HG02763 (cell line): ENCODE data around the gene UBAP1.
"Not testable (repeated sequence)": the region's sequence is repeated elsewhere in the genome, so short reads cannot be mapped to it uniquely, and the experiment has no call there.

ENCODE experiments used
- ATAC-seq: cut with Tn5 transposase; IDR thresholded peaks from one replicate; pipeline ENCODE4 v1.9.1; 2021; ENCODE audit warnings: mild to moderate bottlenecking, moderate library complexity; ENCODE audit not compliant: unreplicated experiment

UBAP1 gene

DNA sequence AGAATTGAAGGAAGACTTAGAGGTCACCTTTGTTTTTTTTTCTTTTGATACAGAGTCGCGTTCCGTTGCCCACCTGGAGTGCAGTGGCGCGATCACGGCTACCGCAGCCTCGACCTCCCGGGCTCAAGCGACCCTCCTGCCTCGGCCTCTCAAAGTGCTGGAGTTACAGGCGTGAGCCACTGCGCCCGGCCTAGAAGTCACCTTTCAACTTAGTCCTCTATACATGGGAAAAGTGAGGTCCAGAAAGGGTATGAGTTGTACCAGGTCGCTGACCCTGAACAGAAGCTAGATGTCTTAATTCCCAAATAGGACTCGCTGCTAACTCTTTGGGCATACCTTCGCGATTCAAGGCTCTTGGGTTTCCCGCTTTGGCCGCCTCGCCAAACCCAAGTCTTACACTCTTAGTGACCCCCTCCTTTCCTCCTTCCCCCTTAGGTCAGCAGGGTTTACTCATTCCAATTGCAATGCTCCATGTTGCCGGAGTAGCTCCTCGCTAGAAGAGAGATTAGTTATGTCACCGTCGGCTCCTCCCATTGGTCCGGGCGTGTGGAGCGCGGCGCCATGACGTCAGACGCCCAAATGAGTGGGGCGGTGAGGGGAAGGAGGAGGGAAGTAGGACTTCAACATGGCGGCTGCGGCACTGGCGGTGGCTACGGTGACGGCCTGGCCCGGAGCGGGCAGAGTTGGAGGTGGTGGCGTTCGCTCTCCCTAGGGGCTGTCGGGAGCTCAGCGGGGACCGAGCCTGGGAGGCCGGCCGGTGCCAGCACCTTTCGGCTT, at the start of gene UBAP1:
TSS of gene UBAP1 (plus strand) at position 608 of the 777 bp plus-strand sequence. CDS start 41,872 bp downstream, outside the sequence.
- ATAC-seq = peak; percentile 99

DNA sequence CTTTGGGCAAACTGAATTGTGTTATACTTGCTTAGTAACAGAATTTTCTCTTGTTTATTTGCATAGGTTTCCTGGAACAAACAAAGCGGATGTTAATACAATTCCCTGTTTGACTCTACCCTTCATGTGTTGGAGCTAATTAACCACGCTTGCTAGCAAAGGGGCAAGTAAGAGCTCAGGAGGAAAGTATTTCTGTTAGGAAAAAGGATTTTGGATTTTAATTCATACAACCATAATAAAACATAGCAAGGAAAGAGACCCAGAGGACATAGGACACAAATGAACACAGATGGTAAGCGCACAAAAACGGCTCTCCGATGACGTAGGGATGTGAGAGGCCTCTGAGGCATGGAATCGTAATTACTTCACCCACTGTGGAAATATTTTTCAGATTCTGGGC, 47.3 kb upstream of the UBAP1 start:
- ATAC-seq = no peak

DNA sequence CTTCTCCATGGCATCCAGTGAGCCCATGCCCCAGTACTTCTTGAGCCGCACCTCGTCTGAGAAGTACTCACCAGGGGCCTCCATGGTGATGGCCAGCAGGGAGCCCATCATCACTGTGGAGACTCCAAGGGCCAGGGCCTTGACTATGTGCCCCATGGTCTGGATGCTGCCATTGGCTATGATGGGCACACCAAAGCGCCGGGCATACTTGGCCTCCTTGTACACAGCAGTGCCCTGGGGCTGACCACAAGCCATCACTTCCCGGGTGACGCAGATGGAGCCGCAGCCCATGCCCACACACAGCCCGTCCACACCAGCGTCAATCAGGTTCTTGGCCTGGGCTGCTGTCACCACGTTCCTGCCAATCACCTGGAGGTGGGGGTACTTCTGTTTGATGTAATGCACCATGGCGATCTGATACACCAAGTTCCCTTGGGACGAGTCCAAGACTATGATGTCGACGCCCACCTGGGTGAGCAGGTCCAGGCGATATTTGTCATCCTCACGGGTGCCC, 45.4 kb upstream of the UBAP1 start:
- no peak for ATAC-seq

DNA sequence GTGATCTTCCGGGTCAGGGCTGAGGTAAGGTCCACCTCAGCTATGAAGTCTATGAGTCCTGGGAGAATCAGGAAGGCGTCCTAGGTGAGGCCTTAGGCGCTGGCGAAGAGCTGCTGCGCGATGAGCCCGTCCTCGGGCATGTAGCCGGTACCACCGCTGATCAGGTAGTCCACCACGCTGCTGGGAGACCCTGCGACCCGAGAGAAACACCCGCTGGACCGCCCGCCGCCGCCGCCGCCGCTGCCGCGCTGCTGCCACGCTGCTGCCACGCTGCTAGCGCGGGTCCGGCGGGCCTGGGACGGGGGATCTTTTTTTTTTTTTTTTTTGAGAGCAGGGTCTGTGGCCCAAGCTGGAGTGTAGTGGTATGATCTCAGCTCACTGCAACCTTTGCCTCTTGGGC, 44.3 kb upstream of the UBAP1 start:
- no peak for ATAC-seq

DNA sequence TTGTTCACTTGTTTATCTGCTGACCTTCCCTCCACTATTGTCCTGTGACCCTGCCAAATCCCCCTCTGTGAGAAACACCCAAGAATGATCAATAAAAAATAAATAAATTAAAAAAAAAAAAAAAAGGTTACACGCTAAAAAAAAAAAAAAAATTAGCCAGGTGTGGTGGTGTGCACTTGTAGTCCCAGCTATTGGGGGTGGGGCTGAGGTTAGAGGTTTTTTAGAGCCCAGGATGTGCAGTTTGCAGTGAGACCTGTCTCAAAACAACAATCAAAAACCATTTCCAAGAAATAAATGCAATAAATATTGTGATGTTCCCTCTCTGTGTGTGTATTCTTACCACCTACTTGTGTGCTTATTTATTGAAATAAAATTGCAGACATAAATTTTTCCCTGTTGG, 40.2 kb upstream of the UBAP1 start:
- not testable (repeated sequence) for ATAC-seq

DNA sequence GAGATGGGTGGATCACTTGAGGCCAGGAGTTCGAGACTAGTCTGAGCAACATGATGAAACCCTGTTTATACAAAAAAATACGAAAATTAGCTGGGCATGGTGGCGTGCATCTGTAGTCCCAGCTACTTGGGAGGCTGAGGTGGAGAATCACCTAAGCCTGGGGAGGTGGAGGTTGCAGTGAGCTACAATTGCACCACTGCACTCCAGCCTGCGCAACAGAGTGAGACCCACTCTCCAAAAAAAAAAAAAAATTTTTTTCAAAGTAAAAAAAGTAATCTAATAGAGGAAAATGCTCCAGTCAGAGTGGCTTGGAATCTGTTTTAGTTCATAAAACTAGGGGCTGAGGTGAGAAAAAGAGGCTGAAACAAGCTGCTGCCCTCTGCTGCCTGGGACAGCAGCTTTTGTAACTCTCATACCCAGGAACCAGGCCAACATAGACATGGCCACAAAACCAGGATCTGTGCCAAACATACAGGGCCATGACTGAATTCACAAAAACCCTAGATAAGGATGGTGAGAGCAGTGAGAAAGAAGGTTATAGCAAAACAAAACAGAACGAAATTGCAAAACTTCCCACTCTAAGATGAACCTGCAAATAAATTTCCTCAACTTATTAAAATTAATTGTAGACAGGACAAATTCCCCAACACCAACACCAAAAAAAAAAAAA, 39.2 kb upstream of the UBAP1 start:
- ATAC-seq = no peak

DNA sequence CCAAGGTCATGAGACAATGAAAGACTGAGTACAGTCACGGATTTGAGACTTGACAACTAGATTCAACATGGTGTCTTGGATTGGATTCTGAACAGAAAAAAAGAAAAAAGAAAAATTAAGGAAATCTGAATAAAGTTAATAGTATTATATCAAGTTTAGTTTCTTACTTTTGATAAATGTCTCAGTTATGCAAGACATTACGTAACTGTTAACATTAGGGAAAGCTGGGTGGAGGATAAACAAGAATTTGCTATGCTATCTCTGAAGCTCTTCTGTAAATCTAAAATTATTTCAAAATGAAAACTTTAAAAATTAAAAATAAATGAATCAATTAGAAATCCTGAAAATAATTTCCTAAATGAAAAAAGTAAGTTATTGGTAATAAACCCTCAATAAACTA, 38.0 kb upstream of the UBAP1 start:
- no peak for ATAC-seq

DNA sequence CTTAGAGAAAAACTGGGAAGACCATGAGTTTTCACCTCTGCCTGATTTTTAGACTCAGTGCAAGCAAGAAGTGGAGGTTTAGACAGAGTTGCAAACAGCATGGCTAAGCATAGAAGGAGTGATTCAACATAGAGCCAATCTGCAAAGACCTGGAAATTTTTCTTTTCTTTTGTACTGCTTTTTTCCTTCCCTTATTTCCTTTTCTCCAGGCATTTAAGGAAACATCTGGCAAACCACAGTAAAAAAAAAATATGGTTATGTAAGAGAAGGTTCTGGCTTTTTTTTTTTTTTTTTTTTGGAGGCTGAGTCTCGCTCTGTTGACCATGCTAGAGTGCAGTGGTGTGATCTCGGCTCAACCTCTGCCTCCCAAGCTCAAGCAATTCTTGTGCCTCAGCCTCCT, 35.7 kb upstream of the UBAP1 start:
- ATAC-seq = no peak

DNA sequence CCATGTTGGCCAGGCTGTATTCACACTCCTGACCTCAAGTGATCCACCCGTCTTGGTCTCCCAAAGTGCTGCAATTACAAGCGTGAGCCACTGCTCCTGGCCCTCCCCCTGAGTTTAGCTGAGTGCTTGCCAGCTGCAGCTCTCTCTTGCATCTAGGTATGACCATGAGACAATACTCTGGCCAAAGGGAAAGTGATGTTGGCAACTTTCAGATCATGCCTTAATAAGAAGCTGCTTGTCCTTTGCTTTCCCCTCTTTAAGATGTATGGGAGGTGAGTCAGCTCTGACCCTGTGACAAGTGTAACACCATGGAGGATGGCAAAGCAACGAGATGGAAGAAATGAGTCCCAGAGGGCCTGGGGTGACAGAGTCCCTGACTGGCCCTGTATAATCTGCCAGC, 33.7 kb upstream of the UBAP1 start:
- no peak for ATAC-seq

DNA sequence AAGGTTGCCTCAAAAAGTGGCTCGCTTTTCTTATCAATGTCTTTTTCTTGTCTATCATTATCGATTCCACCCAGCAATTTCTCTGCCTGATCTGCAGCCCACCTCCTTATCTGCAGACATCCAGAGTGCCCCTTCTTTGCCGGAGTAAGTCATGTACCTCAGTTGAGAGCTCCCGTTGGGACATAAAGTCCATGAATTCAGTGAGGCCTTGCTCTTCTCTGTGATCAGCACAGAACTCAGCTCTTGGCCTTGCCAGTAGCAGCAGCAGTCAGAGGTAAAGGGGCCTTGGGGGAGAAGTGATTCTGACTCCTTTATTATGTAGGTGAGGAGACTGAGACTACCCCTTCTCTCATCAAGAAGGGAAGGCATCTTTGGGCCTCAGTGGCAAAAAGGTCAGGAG, 27.4 kb upstream of the UBAP1 start:
- no peak for ATAC-seq

DNA sequence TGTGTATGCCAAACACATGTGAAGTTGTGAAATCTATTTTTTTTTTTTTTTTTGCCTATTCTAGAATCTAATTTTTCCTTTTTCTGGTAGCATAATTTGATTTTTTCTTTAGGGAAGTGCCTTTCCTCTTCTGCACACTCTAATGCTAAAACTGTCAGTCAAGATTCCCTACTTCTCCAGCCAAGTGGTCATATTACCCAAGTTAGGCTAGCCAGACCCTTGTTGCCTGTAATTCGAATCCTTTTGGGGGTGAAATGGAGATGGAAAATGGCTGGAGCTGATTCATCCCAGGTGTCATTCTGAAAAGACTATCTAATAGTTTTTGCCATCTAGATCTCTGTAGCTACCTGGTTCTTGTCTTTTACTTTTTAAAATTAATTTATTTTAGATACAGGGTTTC, 24.8 kb upstream of the UBAP1 start:
- ATAC-seq = no peak

DNA sequence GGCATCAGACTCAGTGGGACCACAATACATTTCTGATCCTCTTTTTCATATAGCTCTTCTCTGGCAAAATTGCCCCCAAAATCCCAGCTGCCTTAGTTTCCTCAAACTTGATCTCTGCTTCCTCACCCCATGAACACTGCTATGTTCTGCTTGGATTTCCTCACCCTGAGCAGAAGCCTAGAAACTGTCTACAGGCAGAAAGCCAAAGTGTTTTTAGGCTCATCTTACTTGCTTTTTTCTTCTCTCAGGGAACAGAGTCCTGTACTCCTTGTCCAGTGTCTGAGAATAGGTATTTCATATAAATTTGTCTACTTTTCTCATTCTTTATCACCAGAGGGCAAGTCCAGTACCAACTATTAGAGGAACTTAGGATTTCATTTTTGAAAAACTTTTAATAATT, 21.5 kb upstream of the UBAP1 start:
- no peak for ATAC-seq

DNA sequence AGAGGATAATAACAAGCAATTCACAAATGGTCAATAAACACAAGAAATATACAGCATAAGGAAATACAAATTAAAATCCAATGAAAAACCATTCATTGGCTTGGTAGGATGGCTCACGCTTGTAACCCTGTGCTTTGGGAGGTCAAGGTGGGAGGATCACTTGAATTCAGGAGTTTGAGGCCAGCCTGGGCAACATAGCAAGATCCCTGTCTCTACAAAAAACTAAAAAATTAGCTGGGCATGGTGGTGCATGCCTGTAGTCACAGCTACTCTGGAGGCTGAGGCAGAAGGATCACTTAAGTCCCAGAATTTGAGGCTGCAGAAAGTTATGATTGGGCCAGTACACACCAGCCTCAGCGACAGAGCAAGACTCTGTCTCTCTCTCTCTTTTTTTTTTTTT, 20.9 kb upstream of the UBAP1 start:
- ATAC-seq = no peak

DNA sequence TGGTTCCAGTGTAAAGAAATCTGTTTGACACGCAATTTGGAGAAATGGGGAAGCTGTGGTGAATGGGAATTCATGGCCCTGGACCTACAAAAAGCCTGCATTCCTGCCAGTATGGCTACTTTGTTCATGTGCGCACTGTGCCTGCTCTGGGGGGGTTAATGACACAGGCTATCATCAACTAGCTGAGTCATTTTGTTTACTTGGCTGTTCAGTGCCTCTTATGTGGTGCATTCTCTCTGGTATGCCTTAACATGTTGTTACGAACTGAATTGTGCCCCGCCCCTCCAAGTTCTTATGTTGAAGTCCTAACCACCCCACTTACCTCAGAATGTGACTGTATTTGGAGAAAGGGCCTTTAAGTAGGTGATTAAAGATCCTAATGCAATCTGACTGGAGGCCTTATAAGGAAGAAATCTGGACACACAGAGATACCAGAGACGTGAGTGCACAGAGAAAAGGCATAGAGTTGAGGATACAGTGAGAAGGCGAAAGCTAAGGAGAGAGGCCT, 20.4 kb upstream of the UBAP1 start:
- no peak for ATAC-seq

DNA sequence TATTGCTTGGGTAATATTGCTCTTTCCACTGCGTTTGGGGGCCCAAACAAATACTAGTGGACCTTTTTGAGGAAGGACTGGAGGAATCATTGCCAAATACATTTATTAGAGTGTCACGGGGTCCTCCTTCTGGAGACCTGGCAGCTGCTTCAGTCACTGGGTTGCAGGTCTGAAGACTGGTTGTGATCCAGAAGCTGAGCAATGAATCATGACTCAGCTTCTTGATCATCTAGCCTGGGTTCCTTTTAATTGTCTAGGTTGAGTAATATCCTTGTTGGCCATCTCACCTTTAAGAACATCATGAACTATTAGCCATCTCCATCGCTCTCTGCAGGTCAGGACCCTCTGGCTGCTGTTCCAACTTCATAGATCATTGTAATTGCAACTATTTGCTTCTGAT, 15.4 kb upstream of the UBAP1 start:
- ATAC-seq = no peak

DNA sequence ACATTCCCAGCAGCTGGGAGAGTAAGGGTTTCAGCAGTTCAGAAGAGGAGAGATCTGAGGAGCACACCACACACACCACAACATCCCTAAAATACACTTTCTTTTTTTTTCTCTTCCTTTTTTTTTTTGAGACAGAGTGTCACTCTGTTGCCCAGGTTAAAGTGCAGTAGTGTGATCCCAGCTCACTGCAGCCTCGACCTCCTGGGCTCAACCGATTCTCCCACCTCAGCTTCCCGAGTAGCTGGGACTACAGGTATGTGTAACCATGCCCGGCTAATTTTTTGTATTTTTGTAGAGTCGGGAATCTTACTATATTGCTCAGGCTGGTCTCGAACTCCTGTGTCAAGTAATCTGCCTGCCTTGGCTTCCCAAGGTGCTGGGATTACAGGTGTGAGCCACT, 9.7 kb upstream of the UBAP1 start:
- ATAC-seq = no peak

DNA sequence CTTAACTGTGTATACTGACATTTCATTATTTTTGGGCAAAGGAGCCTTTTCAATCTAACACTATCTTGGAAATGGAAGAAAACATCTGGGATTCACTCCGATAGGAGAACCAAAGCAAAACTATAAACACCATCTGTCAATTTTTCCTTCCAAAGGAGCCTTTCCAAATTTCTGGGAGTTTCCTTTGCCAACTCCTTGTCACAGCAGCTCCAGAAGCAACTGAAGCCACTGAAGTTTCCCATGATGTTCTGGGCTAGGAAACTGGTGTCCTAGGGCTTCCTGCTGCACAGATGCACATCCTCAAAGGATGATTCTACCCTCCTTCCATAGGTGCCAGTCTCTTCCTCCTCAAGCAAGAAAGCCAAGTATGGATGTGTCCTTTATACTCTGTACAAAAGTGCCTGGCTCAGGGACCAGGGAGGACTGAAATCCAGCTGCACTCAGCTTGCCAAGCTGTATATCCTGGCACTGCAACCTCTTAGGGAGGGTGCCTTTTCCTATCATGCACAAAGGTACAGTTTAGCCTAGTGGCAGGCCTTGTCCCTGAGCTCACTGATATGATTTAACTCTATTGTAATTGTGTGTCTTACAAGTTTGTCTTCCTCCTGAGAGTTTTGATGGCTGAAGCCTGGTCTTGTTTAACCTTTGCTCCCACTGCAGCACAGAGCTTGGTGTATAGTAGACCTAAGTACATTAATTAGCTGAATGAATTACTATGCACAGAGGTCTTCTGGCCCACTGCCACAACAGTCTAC, 8.4 kb upstream of the UBAP1 start:
- ATAC-seq = no peak

DNA sequence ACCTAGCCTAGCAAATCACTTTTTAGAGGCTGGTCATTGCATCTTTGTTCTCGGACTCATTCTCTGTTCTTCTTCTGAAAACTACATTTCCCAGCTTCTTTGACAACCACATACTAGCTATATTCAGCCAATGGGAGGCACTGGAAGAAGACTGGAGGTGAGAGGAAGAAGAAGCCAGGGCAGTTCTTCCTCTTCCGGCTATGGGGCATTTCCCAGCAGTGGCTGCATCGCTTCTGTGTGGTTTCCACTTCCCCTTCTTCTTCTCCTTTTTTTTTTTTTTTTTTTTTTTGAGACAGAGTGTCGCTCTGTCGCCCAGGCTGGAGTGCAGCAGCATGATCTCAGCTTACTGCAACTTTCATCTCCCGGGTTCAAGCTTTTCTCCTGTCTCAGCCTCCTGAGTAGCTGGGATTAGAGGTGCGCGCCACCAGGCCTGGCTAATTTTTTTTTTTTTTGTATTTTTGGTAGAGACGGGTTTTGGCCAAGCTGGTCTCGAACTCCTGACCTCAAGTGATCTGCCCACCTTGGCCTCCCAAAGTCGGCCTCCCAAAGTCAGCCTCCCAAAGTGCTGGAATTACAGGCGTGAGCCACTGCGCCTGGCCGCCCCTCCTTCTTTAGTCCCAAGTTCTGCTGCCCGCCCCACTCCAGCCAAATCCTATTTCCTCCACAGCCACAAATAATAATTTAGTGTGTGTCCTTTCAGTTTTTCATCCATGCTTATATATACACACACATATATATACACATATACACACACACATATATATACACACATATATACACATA, 6.9 kb upstream of the UBAP1 start:
- ATAC-seq = no peak

DNA sequence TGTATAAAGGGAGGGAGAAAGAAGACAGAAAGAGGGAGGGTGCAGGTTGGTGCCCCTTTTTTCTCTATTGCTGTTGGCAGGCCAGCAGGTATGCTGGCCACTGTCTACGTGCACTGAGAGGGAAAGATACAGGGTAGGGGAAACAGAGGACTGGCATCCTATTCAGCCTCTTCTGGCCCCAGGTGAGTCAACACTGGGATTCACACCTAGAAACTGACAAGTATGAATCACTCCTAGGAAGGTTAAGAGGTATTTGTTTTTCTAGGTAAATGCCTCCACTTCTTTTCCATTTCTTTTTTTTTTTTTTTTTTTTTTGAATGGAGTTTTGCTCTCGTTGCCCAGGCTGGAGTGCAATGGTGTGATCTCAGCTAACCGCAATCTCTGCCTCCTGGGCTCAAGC, 2.8 kb upstream of the UBAP1 start:
- ATAC-seq = no peak

DNA sequence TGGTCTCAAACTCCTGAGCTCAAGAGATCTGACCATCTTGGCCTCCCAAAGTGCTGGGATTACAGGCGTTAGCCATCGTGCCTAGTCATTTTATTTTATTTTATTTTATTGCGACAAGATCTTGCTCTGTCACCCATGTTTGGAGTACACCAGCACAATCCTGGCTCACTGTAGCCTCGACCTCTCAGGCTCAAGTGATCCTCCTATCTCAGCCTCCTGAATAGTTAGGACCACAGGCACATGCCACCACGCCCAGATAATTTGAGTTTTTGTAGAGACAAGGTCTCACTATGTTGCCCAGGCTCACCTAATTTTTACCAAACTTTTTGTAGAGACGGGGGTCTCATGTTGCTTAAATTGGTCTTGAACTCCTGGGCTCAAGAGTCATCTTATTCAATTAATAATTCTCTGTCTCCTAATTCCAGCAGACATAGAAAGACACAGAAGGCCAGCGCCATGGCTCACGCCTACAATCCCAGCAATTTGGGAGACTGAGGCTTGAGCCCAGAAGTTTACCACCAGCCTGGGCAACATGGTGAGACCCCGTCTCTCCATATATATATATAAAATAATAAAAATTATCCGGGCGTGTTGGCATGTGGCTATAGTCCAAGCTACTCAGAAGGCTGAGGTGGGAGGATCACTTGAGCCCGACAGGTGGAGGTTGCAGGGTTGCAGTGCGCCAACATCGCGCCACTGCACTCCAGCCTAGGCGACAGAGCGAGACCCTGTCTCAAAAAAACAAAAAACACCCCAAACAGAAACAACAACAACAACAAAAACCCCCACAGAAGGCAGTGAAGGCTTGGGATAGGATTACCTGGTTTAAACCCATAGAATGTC, 1.0 kb upstream of the UBAP1 start:
- no peak for ATAC-seq
